ENCODE data around the gene IGBP1.

Gene IGBP1

GRCh38 chrX:70183091-70183490 lies 49.8 kb downstream of the IGBP1 start:
- no peaks in the 10 kb centered on the region for H3K9me3 ChIP-seq (ENCODE audit: insufficient read depth, low read length)
- H4K20me1 ChIP-seq (ENCODE audit: low read depth, low read length), result no peaks in the 10 kb centered on the region
- H3K36me3 ChIP-seq (ENCODE audit: low read length), result no peaks in the 10 kb centered on the region
- no peaks in the 10 kb centered on the region for H3F3A ChIP-seq (ENCODE audit: insufficient read depth)
- TF ChIP-seq EZH2phosphoT487 (conservative IDR thresholded peaks at IDR 0.05; ENCODE audit: low read length) (no peak), CTCF (IDR thresholded peaks at IDR 0.05; ENCODE audit: insufficient read depth, low read length, poor library complexity, severe bottlenecking) (no peak)
- H2AFZ ChIP-seq (ENCODE audit: low read depth, low read length, severe bottlenecking), result no peak overlapping the region
- no peaks in the 10 kb centered on the region for H3K27me3 ChIP-seq (ENCODE audit: low read length)
- no peak overlapping the region for H3K4me2 ChIP-seq (ENCODE audit: low read depth, low read length, poor library complexity, severe bottlenecking)
- no peaks in the 10 kb centered on the region for H3K9me2 ChIP-seq (replicated peaks; ENCODE audit: insufficient read depth, low read length)
- H3K27ac ChIP-seq (ENCODE audit: low read depth, low read length), result no peak overlapping the region
- no peaks in the 10 kb centered on the region for H3K79me2 ChIP-seq (ENCODE audit: insufficient read depth, low read length)
- no peak overlapping the region for H3K9ac ChIP-seq (ENCODE audit: low read length)
- no peak overlapping the region for H3K4me3 ChIP-seq (ENCODE audit: insufficient read depth, low read length, poor library complexity, severe bottlenecking)

- Histone ChIP-seq H3K4me2 (ENCODE audit: low read depth, low read length, poor library complexity, severe bottlenecking) (no peak overlapping the region), H3K9me2 (replicated peaks; ENCODE audit: insufficient read depth, low read length) (no peaks in the 10 kb centered on the region), H4K20me1 (ENCODE audit: low read depth, low read length) (no peaks in the 10 kb centered on the region), H2AFZ (ENCODE audit: low read depth, low read length, severe bottlenecking) (no peak overlapping the region), H3K9ac (ENCODE audit: low read length) (no peak overlapping the region), H3F3A (ENCODE audit: insufficient read depth) (no peaks in the 10 kb centered on the region), H3K27me3 (ENCODE audit: low read length) (no peaks in the 10 kb centered on the region), H3K36me3 (ENCODE audit: low read length) (no peaks in the 10 kb centered on the region), H3K9me3 (ENCODE audit: insufficient read depth, low read length) (no peaks in the 10 kb centered on the region), H3K4me3 (ENCODE audit: insufficient read depth, low read length, poor library complexity, severe bottlenecking) (no peak overlapping the region), H3K27ac (ENCODE audit: low read depth, low read length) (no peak overlapping the region), H3K79me2 (ENCODE audit: insufficient read depth, low read length) (no peaks in the 10 kb centered on the region)
- no peak for TF ChIP-seq CTCF (IDR thresholded peaks at IDR 0.05; ENCODE audit: insufficient read depth, low read length, poor library complexity, severe bottlenecking)
- TF ChIP-seq EZH2phosphoT487 (conservative IDR thresholded peaks at IDR 0.05; ENCODE audit: low read length), result no peak
Observed at GRCh38 chrX:70190225-70190624, 57.0 kb downstream of the IGBP1 start.

GRCh38 chrX:70196961-70197720 lies 63.9 kb downstream of the IGBP1 start:
- no peaks in the 10 kb centered on the region for H3K36me3 ChIP-seq (ENCODE audit: low read length)
- H4K20me1 ChIP-seq (ENCODE audit: low read depth, low read length), result no peaks in the 10 kb centered on the region
- no peak overlapping the region for H3K4me3 ChIP-seq (ENCODE audit: insufficient read depth, low read length, poor library complexity, severe bottlenecking)
- H3K9me3 ChIP-seq (ENCODE audit: insufficient read depth, low read length), result no peaks in the 10 kb centered on the region
- no peak overlapping the region for H3K9ac ChIP-seq (ENCODE audit: low read length)
- no peaks in the 10 kb centered on the region for H3F3A ChIP-seq (ENCODE audit: insufficient read depth)
- no peak overlapping the region for H2AFZ ChIP-seq (ENCODE audit: low read depth, low read length, severe bottlenecking)
- no peaks in the 10 kb centered on the region for H3K9me2 ChIP-seq (replicated peaks; ENCODE audit: insufficient read depth, low read length)
- no peak overlapping the region for H3K27ac ChIP-seq (ENCODE audit: low read depth, low read length)
- TF ChIP-seq CTCF (IDR thresholded peaks at IDR 0.05; ENCODE audit: insufficient read depth, low read length, poor library complexity, severe bottlenecking) (no peak), EZH2phosphoT487 (conservative IDR thresholded peaks at IDR 0.05; ENCODE audit: low read length) (no peak)
- H3K27me3 ChIP-seq (ENCODE audit: low read length), result no peaks in the 10 kb centered on the region
- no peak overlapping the region for H3K4me2 ChIP-seq (ENCODE audit: low read depth, low read length, poor library complexity, severe bottlenecking)
- no peaks in the 10 kb centered on the region for H3K79me2 ChIP-seq (ENCODE audit: insufficient read depth, low read length)
